ENCODE data around the gene NEDD4L. TPM values are rescaled to one million over a fixed set of nuclear protein-coding genes. Genes with fewer than 3 reads are reported as not detected.
"Not testable (repeated sequence)": the region's sequence is repeated elsewhere in the genome, so short reads cannot be mapped to it uniquely, and the experiment has no call there.

NEDD4L gene
- total and polyA plus RNA-seq, 10 of the 15 experiments (the other 5 are each of a cell fraction or from before 2014, with no cell fraction given): 7.4 to 24.0 (median 17.7) TPM

- WGBS (ENCODE audit: insufficient coverage, insufficient replicate concordance, low lambda C conversion rate, missing lambda C conversion rate): 67% methylated on average over 9 of the region's 9 CpGs
- DNase-seq (ENCODE audit: low read depth, low spot score) (no peak), FAIRE-seq (no peak), ATAC-seq (no peak)
- no peak for TF ChIP-seq BRCA1 (IDR thresholded peaks at IDR 0.05; ENCODE audit: low read depth, low read length)
- TF ChIP-seq, protein P1, sequence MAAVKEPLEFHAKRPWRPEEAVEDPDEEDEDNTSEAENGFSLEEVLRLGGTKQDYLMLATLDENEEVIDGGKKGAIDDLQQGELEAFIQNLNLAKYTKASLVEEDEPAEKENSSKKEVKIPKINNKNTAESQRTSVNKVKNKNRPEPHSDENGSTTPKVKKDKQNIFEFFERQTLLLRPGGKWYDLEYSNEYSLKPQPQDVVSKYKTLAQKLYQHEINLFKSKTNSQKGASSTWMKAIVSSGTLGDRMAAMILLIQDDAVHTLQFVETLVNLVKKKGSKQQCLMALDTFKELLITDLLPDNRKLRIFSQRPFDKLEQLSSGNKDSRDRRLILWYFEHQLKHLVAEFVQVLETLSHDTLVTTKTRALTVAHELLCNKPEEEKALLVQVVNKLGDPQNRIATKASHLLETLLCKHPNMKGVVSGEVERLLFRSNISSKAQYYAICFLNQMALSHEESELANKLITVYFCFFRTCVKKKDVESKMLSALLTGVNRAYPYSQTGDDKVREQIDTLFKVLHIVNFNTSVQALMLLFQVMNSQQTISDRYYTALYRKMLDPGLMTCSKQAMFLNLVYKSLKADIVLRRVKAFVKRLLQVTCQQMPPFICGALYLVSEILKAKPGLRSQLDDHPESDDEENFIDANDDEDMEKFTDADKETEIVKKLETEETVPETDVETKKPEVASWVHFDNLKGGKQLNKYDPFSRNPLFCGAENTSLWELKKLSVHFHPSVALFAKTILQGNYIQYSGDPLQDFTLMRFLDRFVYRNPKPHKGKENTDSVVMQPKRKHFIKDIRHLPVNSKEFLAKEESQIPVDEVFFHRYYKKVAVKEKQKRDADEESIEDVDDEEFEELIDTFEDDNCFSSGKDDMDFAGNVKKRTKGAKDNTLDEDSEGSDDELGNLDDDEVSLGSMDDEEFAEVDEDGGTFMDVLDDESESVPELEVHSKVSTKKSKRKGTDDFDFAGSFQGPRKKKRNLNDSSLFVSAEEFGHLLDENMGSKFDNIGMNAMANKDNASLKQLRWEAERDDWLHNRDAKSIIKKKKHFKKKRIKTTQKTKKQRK (IDR thresholded peaks at IDR 0.05; ENCODE audit: low read depth, low read length): no peak
- no peaks in the 10 kb centered on the region for H3K4me1 ChIP-seq (ENCODE audit: control insufficient read depth, insufficient read depth, low read length)
- H3K9ac ChIP-seq (ENCODE audit: control insufficient read depth, insufficient read depth, low read length): no peak overlapping the region
- BruUV-seq (replicated peaks): no TSS peak
- H3K36me3 ChIP-seq (ENCODE audit: control insufficient read depth in 2 of 2, insufficient read depth in 2 of 2, low read length in 1 of 2): no peaks in the 10 kb centered on the region
- SMC1A ChIA-PET (ENCODE audit: uncharacterized antibody, unreplicated experiment): no interaction called here
- RAD21 ChIA-PET (ENCODE audit: unreplicated experiment): no interaction called here
- H3K4me2 ChIP-seq (ENCODE audit: control insufficient read depth, insufficient read depth): no peak overlapping the region
- H3K9me3 ChIP-seq (replicated peaks; ENCODE audit: control insufficient read depth, insufficient read depth, low read length): no peaks in the 10 kb centered on the region; the same call in 2 of the 3 replicates
- intact Hi-C loops (cut with micrococcal nuclease; ENCODE audit: unreplicated experiment) (no loop called here), in situ Hi-C loops (cut with MboI) (no loop called here)
- H3K27ac ChIP-seq (ENCODE audit: control insufficient read depth, insufficient read depth): no peak overlapping the region
- no peak overlapping the region for H3K4me3 ChIP-seq
- POLR2A ChIA-PET: no interaction called here
- no peaks in the 10 kb centered on the region for H3K79me2 ChIP-seq (ENCODE audit: control insufficient read depth, insufficient read depth, low read length)
- CTCF ChIA-PET: no interaction called here
- H2AFZ ChIP-seq (ENCODE audit: control insufficient read depth, low read depth, low read length): no peak overlapping the region
- no peaks in the 10 kb centered on the region for H4K20me1 ChIP-seq (ENCODE audit: control insufficient read depth, insufficient read depth)
- no peaks in the 10 kb centered on the region for H3K27me3 ChIP-seq (replicated peaks in 1 of 2; ENCODE audit: control insufficient read depth in 2 of 2, insufficient read depth in 2 of 2, low read length in 1 of 2)
These were observed 388.2 kb downstream of the NEDD4L start for GRCh38 chr18:58432050-58432727.

DNA sequence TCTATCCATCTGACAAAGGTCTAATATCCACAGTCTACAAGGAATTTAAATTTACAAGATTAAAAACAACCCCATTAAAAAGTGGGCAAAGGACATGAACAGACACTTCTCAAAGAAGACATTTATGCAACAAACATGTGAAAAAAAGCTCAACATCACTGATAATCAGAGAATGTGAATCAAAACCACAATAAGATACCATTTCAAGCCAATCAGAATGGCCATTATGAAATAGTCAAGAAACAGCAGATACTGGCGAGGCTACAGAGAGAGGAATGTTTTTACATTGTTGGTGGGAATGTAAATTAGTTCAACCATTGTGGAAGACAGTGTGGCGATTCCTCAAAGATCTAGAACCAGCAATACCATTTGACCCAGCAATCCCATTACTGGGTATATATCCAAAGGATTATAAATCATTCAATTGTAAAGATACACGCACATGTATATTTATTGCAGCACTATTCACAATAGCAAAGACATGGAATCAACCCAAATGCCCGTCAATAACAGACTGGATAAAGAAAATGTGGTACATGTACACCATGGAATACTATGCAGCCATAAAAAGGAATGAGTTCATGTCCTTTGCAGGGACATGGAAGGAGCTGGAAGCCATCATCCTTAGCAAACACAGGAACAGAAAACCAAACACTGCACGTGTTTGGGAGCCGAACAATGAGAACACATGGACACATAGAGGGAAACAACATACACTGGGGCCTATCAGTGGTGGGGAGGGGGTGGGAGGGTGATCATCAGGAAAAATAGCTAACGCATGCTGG lies 391.4 kb downstream of the NEDD4L start:
- CTCF ChIA-PET; SMC1A ChIA-PET (ENCODE audit: uncharacterized antibody, unreplicated experiment); H3K4me1 ChIP-seq (ENCODE audit: control insufficient read depth, insufficient read depth, low read length); H3K4me3 ChIP-seq; POLR2A ChIA-PET; DNase-seq (ENCODE audit: low read depth, low spot score); intact Hi-C loops (cut with micrococcal nuclease; ENCODE audit: unreplicated experiment); H4K20me1 ChIP-seq (ENCODE audit: control insufficient read depth, insufficient read depth); FAIRE-seq; H3K36me3 ChIP-seq (ENCODE audit: control insufficient read depth in 2 of 2, insufficient read depth in 2 of 2, low read length in 1 of 2); ATAC-seq; H3K27ac ChIP-seq (ENCODE audit: control insufficient read depth, insufficient read depth); H3K27me3 ChIP-seq (replicated peaks in 1 of 2; ENCODE audit: control insufficient read depth in 2 of 2, insufficient read depth in 2 of 2, low read length in 1 of 2); H3K79me2 ChIP-seq (ENCODE audit: control insufficient read depth, insufficient read depth, low read length); BruUV-seq (replicated peaks); H3K9me3 ChIP-seq (replicated peaks; ENCODE audit: control insufficient read depth, insufficient read depth, low read length); H2AFZ ChIP-seq (ENCODE audit: control insufficient read depth, low read depth, low read length); in situ Hi-C loops (cut with MboI); H3K4me2 ChIP-seq (ENCODE audit: control insufficient read depth, insufficient read depth); RAD21 ChIA-PET (ENCODE audit: unreplicated experiment); H3K9ac ChIP-seq (ENCODE audit: control insufficient read depth, insufficient read depth, low read length): not testable (repeated sequence)
- 42% methylated on average over 7 of the region's 7 CpGs for WGBS (ENCODE audit: insufficient coverage, insufficient replicate concordance, low lambda C conversion rate, missing lambda C conversion rate)
